Fibroblast of the aortic adventitia (primary cell): ENCODE measurements around the gene DDX55. TPM values are rescaled to one million over a fixed set of nuclear protein-coding genes. Genes with fewer than 3 reads are reported as not detected.
A peak's percentile ranks its signal among the peaks of the same experiment; 100 is the strongest.

Experiments
- DNase-seq: peaks from one replicate; pipeline ENCODE4 v3.0.0-alpha.2; 2010; ENCODE audit warnings: low read depth
- H3K4me3 ChIP-seq: 2 replicates; pipeline ENCODE4 v1.5.1; 2011; ENCODE audit warnings: low read depth, mild to moderate bottlenecking, control low read depth, low read length, moderate library complexity
- CTCF ChIP-seq: IDR thresholded peaks from 2 replicates; pipeline ENCODE4 v1.5.1; 2011; ENCODE audit warnings: mild to moderate bottlenecking, low read length, control low read depth, inconsistent platforms; ENCODE audit not compliant: insufficient read depth
- total RNA-seq: library from RNA; depleted of rRNA; stranded (reverse); fragments of >200 nt; gene quantifications from 2 replicates; pipeline ENCODE4 v1.2.3, GENCODE V29; 2012; ENCODE audit warnings: low replicate concordance

DDX55 gene
- total RNA-seq, 1 donor = 23.2 TPM

- TF ChIP-seq CTCF = no peak
- no peak for DNase-seq
- peak overlapping the region; percentile 96 for H3K4me3 ChIP-seq
Measured at GRCh38 chr12:123634142-123634561, 32.3 kb downstream of the DDX55 start.

GRCh38 chr12:123643911-123644310 is 42.0 kb downstream of the DDX55 start:
- TF ChIP-seq CTCF = no peak
- no peak for DNase-seq
- H3K4me3 ChIP-seq = no peak overlapping the region

DNA sequence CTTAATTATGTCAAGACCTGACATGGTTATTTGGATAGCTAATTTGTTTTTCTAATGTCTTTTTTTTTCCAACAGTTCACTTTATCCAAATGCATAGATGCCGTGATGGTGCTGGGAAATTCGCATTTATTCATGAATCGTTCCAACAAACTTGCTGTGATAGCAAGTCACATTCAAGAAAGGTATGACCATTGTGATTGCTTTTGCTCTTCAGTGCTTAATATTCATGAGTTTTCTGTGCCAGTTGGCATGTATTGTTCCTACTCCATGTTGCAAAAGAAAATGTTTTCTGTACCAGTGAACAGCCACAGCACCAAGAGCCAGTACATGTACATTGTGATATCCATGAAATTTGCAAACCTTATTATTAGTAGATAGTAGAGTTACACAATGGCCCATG is 43.5 kb downstream of the DDX55 start:
- no peak for TF ChIP-seq CTCF
- H3K4me3 ChIP-seq = no peak overlapping the region
- no peak for DNase-seq

- no peak for DNase-seq
- no peak overlapping the region for H3K4me3 ChIP-seq
- TF ChIP-seq CTCF = no peak
Measured at GRCh38 chr12:123645878-123646277, 44.0 kb downstream of the DDX55 start.

GRCh38 chr12:123648401-123648800 is 46.5 kb downstream of the DDX55 start:
- no peak for TF ChIP-seq CTCF
- DNase-seq = no peak
- H3K4me3 ChIP-seq = no peak overlapping the region

DNA sequence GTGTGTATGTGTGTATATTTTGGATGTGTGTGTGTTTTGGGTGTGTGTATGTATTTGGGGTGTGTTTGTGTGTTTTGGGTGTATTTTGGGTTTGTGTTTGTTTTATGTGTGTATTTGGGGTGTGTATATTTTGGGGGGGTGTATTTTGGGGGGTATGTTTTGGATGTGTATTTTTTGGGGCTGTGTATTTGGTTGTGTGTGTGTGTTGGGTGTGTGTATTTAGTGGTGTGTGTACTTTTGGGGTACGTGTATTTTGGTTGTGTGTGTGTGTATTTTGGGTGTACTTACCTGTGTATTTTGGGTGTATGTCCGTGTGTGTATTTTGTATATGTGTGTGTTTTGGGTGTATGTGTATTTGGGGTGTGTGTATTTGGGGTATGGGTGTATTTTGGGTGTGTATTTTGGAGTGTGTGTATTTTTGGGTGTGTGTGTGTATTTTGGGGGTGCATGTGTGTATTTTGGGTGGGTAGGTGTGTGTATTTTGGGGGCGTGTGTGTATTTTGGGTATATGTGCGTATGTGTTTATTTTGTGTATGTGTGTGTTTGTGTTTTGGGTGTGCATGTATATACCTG is 52.3 kb downstream of the DDX55 start:
- no peak for TF ChIP-seq CTCF
- DNase-seq = no peak
- H3K4me3 ChIP-seq = no peak overlapping the region

GRCh38 chr12:123655420-123655819 is 53.5 kb downstream of the DDX55 start:
- DNase-seq = no peak
- TF ChIP-seq CTCF = no peak

More at GRCh38 chr12:123655420-123655819, 53.5 kb downstream of the DDX55 start:
- no peak overlapping the region for H3K4me3 ChIP-seq
